K562 (cell line): ENCODE results near the gene ZDHHC18. TPM values are rescaled to one million over a fixed set of nuclear protein-coding genes. Genes with fewer than 3 reads are reported as not detected.

Experiments
- DEAF1 ChIP-seq: fragments of 450-650 bp; formaldehyde crosslinking; IDR thresholded peaks from 2 replicates; pipeline ENCODE4 v1.4.0; 2020; ENCODE audit warnings: mild to moderate bottlenecking, moderate library complexity
- E2F4 ChIP-seq: sonication (generic); formaldehyde crosslinking; IDR thresholded peaks from 2 replicates; pipeline ENCODE4 v1.8.0; 2022; ENCODE audit warnings: mild to moderate bottlenecking, low read depth, missing genetic modification reagents
- RBFOX2 ChIP-seq: fragments of 200-400 bp; formaldehyde crosslinking; IDR thresholded peaks from 2 replicates; pipeline ENCODE4 v1.6.1; 2017; ENCODE audit warnings: low read depth, mild to moderate bottlenecking, low read length, moderate library complexity
- TSHZ1 ChIP-seq: fragments of 250-450 bp; sonication (Bioruptor Pico); IDR thresholded peaks from 2 replicates; pipeline ENCODE4 v1.4.0; 2020; ENCODE audit warnings: mild to moderate bottlenecking, moderate library complexity
- ZBTB11 ChIP-seq, 3 experiments: fragments of 200-800 bp in 1 of 3; fragments of 250-450 bp in 1 of 3; fragments of 450-650 bp in 1 of 3; sonication (Bioruptor Pico) in 1 of 3; sonication (Bioruptor generic) in 1 of 3; formaldehyde crosslinking in 1 of 3; IDR thresholded peaks; 2 replicates each; pipeline versions ENCODE4 v1.6.1 to v1.8.0; 2016 to 2022; ENCODE audit warnings: mild to moderate bottlenecking in 2 of 3, missing genetic modification characterization in 2 of 3, missing compliant biosample characterization in 1 of 3, moderate library complexity in 1 of 3
- ZNF324 ChIP-seq: fragments of 250-450 bp; sonication (Bioruptor Pico); IDR thresholded peaks from 2 replicates; pipeline ENCODE4 v1.4.0; 2020; ENCODE audit warnings: mild to moderate bottlenecking
- ZNF41 ChIP-seq: fragments of 250-450 bp; sonication (Bioruptor Pico); conservative IDR thresholded peaks from 2 replicates; pipeline ENCODE4 v1.4.0; 2020; ENCODE audit warnings: mild to moderate bottlenecking
- ZNF592 ChIP-seq: fragments of 450-650 bp; IDR thresholded peaks from 2 replicates; pipeline ENCODE4 v1.6.1; 2017; ENCODE audit warnings: antibody characterized with exemption, mild to moderate bottlenecking
- polyA plus RNA-seq, 8 experiments: library from polyadenylated mRNA; depleted of rRNA in 4 of 8; stranded (reverse) in 5 of 8; unstranded in 3 of 8; fragments of >200 nt; fragmentation: Nextera tagmentation in 2 of 8; fragmentation: Illumina TruSeq in 1 of 8; extraction: Ambion mirVana in 2 of 8; extraction: Trizol in 1 of 8; gene quantifications; 2 replicates each; pipeline versions ENCODE4 v1.2.1 to v1.2.3, GENCODE V29; 2011 to 2014; ENCODE audit warnings: inconsistent platforms in 1 of 8, missing spikeins in 1 of 8
- total RNA-seq, 7 experiments: library from RNA; depleted of rRNA in 6 of 7; stranded (reverse); fragments of >200 nt in 6 of 7; fragmentation: Illumina TruSeq in 2 of 7; extraction: Trizol in 2 of 7; gene quantifications; 2 replicates each; pipeline versions ENCODE4 v1.2.1 to v1.2.3, GENCODE V29; 2011 to 2021; ENCODE audit warnings: low replicate concordance in 1 of 7

Gene ZDHHC18
- total and polyA plus RNA-seq, 9 of the 15 experiments (the other 6 are each of a cell fraction or from before 2014, with no cell fraction given), result 0.42 to 35.6 (median 15.8) TPM

- TF ChIP-seq TSHZ1 (CRISPR knock-in tag) (no peak), ZBTB11 (CRISPR knock-in tag; IDR thresholded peaks at IDR 0.05) (peak in 1 of 3 experiments; percentile 78; a peak in 2 of 6 replicates), ZNF592 (peak; percentile 78; the same call in 1 of the 2 replicates), E2F4 (CRISPR knock-in tag) (peak; percentile 27), RBFOX2 (peak; percentile 95), DEAF1 (CRISPR knock-in tag) (no peak), ZNF41 (0 out of 2 replicates have a peak, but pooled peaks have one; percentile 25), ZNF324 (CRISPR knock-in tag) (0 out of 2 replicates have a peak, but pooled peaks have one; percentile 4)
Measured at GRCh38 chr1:26787706-26788514, 38.6 kb upstream of the ZDHHC18 start, which contains the start of gene PIGV (continued).
